RCC 7860 (cell line): ENCODE measurements around the gene GRK1.
A peak's percentile ranks its signal among the peaks of the same experiment; 100 is the strongest.
"Not testable (repeated sequence)": the region's sequence is repeated elsewhere in the genome, so short reads cannot be mapped to it uniquely, and the experiment has no call there.

Experiments
- DNase-seq: peaks from one replicate; pipeline ENCODE4 v3.0.0-alpha.2; 2015; ENCODE audit warnings: low spot score
- FAIRE-seq: peaks from 2 replicates; lab custom pipeline; 2012; peaks lifted over from hg19 to GRCh38; lab: Jason Lieb, UNC

Gene GRK1

DNA sequence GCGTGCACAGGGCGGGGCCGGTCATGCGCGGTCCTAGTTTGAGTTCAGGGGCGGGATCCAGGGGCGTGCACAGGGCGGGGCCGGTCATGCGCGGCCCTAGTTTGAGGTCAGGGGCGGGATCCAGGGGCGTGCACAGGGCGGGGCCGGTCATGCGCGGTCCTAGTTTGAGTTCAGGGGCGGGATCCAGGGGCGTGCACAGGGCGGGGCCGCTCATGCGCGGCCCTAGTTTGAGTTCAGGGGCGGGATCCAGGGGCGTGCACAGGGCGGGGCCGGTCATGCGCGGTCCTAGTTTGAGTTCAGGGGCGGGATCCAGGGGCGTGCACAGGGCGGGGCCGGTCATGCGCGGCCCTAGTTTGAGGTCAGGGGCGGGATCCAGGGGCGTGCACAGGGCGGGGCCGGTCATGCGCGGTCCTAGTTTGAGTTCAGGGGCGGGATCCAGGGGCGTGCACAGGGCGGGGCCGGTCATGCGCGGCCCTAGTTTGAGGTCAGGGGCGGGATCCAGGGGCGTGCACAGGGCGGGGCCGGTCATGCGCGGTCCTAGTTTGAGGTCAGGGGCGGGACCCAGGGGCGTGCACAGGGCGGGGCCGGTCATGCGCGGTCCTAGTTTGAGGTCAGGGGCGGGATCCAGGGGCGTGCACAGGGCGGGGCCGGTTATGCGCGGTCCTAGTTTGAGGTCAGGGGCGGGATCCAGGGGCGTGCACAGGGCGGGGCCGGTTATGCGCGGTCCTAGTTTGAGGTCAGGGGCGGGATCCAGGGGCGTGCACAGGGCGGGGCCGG lies 58.5 kb downstream of the GRK1 start:
- FAIRE-seq, DNase-seq: not testable (repeated sequence)

DNA sequence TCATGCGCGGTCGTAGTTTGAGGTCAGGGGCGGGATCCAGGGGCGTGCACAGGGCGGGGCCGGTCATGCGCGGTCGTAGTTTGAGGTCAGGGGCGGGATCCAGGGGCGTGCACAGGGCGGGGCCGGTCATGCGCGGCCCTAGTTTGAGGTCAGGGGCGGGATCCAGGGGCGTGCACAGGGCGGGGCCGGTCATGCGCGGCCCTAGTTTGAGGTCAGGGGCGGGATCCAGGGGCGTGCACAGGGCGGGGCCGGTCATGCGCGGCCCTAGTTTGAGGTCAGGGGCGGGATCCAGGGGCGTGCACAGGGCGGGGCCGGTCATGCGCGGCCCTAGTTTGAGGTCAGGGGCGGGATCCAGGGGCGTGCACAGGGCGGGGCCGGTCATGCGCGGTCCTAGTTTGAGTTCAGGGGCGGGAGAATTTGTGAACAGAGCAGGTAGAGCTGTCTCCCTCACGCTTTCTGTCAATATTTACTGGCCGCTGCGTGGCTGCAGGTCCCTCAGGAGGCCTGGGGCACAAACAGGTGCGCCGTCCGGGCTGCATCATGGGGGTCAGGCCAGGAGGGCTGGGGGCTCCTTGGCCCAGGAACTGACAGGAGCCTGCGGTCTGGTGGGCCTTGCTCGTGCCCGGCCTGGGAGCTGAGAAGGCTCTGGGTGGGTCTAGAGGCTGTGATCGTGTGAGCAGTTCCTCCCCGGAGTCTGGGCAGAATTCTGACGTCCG lies 59.2 kb downstream of the GRK1 start:
- not testable (repeated sequence) for DNase-seq, FAIRE-seq

DNA sequence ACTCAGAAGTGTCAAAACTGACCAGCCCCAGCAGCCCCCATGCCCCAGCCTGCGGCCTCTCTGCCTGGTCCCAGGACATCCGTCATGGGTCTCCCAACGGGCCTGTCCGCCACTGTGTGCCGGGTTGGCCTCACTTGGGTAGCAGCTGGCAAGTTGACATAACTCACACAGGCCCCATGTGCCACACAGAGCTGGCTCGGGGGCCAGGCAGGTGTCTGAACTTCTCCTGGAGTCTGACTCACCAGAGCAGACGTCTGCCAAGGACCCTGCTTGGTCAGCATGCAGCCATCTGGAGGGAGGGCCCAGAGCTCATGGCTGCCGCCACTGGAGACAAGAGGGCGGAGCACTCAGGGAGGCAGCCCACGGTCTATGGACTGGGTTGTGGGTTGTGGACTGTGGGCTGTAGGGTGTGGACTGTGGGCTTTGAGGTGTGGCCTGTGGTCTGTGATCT lies 60.0 kb downstream of the GRK1 start:
- FAIRE-seq (no peak), DNase-seq (peak; percentile 28)

DNA sequence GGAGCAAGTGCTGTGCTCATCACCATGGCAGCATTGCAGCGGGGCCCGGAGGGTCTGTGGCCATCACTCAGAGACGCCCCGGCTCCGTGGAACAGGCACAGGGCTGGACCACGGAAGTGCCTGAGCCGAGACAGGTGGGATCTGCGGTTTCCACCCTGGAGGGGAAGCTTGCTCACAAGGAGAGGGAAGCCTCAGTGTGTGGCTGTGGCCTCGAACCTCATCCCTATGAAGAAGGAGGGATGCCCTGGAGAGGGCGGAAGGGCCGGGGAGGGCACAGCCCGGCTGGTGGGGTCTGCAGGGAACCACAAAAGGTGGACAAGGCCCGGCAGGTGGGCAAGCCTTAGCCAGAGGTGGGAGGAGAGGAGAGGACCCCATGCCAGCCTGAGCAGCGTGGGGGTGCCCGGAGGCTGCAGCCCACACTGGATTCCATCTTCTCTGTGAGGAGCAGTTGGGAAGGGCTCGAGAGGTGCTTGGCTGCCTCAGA lies 61.6 kb downstream of the GRK1 start:
- FAIRE-seq (no peak), DNase-seq (no peak)

DNA sequence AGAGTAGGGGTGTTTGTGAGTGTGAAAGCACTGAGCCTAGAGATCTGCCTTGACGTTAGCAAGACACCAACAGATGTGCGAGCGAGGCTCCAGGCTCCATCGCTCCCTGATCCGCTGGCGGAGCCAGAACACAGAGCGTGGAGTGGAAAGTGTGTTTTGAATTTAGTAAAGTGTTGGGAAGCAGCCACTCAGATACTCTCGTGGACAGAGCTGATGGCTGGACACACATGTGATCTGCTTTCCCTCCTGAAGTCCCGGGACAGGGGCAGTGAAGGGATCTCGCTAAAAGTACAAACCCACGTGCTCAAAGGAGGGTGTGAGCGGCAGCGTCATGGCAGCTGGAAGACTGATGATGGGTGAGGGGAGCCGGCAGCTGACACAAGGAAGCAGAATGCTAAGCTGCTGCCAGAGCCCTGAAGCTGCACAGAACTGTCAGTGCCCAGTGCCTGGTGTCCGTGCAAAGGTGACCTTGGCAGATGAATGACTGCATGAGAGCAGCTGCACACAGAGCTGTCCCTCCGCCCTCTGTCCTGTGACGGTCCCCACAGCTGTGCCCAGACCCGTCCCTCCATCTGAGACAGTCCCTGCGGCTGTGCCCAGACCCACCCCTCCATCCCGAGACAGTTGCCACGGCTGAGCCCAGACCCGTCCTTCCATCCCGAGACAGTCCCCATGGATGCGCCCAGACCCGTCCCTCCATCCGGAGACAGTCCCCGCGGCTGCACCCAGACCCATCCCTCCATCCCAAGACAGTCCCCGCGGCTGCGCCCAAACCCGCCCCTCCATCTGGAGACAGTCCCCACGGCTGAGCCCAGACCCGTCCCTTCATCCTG lies 62.4 kb downstream of the GRK1 start:
- FAIRE-seq (no peak), DNase-seq (no peak)

DNA sequence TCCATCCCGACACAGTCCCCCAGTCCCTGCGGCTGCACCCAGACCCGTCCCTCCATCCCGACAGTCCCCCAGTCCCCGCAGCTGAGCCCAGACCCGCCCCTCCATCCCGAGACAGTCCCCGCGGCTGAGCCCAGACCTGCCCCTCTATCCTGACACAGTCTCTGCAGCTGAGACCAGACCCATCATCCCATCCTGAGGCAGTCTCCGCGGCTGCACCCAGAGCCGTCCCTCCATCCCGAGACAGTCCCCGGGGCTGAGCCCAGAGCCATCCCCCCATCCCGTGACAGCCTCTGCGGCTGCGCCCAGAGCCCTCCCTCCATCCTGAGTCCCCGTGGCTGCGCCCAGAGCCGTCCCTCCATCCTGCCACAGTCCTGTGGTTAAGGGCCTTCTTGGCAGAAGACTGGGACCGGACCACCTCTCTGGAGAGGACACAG lies 63.3 kb downstream of the GRK1 start:
- DNase-seq (no peak), FAIRE-seq (no peak)

DNA sequence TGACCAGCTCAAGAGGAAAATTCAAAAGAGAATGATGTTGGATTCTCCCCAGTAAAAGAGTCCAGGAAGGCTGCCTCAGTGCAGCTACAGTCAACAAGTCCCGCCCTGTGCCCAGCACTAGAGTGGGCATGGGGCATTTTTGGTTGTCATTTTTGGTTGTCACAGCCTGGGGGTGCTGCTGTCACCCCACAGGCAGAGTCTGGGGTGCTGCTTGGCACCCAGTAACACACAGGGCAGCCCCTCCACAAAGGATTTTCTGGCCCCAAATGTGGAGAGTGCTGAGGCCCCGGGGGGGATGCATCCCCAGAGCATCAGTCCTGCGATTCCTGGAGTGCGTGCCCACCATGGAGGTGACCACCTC lies 63.8 kb downstream of the GRK1 start:
- DNase-seq (no peak), FAIRE-seq (no peak)

DNA sequence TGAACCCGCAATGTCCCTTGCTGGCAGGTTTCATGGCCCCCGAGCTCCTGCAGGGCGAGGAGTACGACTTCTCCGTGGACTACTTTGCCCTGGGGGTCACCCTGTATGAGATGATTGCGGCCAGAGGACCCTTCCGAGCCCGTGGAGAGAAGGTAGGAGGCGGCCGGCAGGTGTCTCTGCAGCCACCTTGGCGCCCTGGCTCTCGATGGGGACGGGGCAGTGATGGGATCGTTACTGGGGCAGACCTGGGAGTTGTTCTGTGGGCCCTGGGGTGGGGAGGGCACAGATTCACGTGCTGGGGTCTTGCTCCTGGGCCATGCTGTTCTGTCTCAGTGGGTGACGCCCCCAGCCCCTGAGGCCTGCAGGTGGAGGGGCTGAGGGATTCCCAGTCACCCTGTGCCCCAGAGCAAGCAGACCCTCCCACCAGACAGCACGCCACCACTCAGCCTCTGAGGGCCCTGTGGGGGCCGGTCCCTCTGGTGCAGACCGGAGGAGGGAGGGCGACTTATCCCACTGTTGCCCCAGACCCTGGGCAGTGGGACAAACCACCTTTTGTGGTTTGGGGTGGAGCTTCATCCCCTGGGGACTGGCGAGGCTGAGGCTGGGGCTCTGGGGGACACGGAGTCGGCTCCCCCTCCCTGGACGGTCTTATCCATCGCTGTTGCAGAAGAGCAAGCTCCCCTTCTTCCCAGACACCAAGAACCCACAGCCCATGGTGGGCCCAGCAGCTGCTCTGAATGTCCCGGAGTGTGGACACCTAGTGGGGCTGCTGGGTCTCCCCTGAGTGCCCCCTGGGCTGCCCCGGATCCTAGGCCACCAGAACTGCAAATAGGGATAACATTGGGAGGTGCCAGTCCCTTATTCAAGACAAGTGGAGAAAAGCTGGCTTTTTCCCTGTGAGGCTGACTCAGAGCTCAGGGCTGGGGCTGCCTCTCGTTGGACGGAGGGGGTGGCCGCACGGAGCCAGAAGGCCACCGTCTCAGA lies 64.5 kb downstream of the GRK1 start:
- FAIRE-seq (no peak), DNase-seq (no peak)

DNA sequence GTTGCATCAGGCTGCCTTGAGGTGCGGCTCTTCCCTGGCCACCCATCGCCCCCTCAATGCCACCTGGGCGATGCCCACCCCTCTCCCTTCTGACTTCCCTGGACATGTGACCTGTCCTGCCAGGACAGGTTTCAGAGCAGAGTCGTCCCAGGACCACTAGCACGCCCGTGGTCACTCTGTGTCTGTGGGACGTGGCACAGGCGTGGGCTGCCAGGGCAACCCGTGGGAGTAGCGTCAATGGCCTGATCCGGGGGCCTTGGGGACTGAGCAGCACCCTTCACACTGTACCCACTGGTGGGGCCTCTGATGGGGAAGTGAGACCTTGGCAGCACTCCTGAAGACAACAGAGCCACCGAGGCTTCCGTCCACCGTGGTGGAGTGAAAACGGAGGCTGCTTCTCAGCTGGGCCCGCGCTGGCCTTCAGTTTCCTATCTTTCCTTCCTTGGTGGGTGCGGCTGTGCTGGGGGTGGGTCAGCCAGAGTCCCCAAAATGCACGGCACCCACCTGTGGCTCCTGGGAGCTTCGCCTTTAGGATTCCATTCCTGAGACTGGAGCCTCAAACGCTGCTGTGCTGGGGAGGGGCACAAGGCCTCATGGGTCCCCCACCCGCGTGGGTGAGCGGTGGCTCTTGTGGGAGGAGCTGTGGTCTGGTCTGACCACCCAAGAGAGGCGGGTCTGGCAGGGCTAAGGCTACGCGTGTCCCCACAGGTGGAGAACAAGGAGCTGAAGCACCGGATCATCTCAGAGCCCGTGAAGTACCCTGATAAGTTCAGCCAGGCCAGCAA lies 65.3 kb downstream of the GRK1 start:
- no peak for DNase-seq

DNA sequence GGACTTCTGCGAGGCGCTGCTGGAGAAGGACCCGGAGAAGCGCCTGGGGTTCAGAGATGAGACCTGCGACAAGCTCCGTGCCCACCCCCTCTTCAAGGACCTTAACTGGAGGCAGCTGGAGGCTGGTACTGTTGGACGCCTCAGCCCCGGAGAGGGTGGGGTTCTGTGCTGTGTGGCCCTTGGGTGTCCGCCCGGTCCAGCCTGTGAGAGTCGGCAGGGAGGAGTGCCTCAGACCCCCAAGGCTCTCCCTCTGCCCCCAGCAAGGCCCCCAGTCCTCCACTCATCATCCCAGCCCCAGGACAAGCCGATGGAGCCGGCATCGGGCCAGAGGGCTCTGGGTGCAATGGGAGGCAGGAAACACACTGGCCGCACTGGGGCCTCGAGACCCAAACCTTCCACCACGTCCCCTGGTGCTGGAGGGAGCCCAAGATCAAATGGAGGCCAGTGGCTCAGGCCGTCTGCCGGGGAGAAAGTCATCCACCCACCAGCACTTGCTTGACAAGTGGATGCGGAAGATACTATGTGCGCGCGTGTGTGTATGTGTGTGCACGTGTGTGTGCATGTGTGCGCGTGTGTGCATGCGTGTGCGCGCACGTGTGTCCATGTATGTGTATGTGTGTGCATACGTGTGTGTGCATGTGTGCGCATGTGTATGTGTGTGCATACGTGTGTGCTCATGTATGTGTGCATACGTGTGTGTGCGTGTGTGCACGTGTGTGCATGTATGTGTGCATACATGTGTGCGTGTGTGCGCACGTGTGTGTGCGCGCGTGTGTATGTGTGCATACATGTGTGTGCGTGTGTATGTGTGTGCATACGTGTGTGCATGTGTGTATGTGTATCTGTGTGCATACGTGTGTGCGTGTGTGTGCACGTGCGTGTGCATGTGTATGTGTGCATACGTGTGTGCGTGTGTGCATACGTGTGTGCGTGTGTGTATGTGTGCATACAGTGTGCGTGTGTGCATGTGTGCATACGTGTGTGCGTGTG lies 66.2 kb downstream of the GRK1 start:
- FAIRE-seq (no peak), DNase-seq (no peak)

More for the DNA sequence above, 65.3 kb downstream of the GRK1 start:
- FAIRE-seq, result no peak

DNA sequence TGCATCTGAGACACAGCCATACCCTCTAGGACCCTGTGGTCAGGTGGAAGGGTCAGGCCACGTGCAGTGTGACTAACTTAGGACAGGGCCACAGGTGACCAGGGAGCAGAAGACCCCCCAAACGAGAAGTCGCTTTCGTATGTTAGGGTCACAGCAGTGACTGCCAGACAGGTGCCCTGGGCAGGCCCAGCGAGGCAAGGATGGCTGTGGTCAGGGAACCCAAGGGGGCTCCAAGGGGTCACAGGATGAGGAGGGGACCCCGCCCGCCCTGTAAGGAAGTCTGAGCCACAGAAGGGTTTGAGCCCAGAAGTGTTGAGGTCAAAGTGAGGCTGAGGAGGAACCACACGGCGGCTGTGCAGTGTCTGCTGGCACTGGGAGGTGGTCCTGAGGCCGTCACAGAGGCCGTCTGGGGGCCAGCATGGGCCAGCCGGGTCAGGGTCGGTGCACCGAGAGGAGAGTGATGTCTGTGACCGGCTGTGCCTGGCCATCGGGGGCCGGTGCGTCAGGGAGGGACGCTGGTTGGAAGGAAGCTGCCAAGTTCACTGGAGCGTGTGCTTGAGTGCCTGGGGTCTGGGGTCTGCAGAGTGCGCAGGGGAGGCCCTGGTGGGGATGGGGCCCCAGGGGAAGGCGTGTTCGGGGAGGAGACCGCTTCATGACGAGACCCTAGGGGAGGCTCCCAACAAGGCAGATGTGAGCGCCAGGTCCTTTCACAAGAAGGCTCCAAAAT lies 67.2 kb downstream of the GRK1 start:
- FAIRE-seq, result no peak
- DNase-seq, result no peak

DNA sequence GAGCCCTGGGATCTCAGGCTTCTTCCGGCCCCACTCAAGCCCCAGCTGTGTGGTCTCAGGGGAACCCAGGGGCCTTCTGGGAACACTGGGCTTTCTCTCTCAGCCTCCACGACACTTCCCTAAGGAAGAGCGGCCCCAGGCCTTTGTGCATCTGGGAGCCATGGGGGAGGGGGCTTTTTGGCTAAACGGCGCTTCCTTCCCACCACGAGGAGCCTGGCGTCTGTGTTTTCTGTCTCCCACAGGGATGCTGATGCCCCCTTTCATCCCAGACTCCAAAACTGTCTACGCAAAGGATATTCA lies 67.8 kb downstream of the GRK1 start:
- FAIRE-seq, result no peak
- no peak for DNase-seq

DNA sequence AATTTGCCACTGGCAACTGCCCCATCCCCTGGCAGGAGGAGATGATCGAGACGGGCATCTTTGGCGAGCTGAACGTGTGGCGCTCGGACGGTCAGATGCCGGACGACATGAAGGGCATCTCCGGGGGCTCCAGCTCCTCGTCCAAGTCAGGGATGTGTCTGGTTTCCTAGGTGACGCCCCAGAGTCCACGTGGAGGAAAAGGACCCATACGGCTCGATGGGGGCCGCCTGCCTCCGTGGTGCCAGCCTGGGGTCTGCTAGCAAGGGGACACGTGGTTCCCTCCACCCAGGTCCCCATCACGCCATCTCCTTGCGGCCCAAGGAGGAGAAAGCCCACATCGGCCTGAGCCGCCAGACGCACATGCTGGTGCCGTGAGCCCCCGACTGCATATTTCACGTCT lies 68.2 kb downstream of the GRK1 start:
- FAIRE-seq, result no peak
- no peak for DNase-seq

DNA sequence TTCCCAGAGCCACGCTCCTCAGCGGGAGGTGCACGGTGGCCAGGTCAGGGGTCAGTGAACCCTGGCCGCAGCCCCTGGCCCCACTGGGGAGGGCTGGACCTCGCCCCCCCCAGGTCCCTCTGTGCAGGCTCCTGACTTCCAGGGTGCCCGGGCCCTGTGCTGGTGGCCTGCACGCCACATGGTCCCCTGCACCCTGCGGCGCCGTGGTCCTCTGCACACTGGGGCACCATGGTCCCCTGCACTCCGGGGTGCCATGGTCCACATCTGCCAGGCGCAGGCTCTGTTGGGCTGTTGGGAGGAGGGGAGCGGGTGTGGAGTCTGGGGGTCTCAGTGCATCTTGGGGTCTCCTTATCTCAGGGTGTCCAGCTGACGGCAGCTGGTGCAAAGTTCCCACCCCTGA lies 68.7 kb downstream of the GRK1 start:
- DNase-seq, result no peak
- FAIRE-seq, result no peak

DNA sequence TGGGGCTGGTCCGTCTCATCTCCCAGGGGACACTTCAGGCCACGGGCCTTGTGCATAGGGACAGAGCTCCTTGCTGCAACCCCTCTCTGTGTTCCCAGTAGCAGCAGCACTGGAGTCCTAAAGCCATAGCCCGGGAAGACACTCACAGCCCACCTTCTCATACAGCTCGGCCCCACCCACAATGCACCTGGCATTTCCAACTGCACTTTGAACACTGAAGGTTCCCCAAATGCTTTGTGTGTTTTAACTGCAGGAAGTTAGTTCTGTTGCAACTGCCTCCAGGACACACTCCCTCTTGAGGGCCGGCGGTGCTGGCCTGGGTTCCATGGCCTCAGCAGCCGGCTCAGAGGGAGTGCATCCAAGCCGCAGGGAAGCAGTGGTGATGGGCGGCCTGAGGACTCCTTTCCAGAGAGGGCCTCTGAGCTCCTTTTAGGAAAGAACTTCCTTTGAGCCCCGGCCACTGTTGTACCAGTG lies 69.3 kb downstream of the GRK1 start:
- no peak for DNase-seq
- FAIRE-seq, result no peak

DNA sequence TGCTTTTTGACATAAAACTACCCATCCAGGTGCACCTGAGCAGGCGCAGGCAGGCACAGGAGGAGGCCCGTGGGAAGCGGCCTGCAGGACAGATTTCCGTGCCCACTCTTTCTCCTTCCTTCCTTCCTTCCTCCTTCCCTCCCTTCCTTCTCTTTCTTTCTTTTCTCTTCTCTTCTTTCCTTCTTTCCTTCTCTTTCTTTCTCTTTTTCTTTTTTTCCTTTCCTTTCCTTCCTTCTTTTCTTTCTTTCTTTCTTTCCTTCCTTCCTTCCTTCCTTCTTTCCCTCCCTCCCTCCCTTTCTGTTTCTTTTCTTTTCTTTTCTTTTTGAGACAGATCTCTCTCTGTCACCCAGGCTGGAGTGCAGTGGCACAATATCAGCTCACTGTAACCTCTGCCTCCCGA lies 70.8 kb downstream of the GRK1 start:
- FAIRE-seq (no peak), DNase-seq (no peak)

DNA sequence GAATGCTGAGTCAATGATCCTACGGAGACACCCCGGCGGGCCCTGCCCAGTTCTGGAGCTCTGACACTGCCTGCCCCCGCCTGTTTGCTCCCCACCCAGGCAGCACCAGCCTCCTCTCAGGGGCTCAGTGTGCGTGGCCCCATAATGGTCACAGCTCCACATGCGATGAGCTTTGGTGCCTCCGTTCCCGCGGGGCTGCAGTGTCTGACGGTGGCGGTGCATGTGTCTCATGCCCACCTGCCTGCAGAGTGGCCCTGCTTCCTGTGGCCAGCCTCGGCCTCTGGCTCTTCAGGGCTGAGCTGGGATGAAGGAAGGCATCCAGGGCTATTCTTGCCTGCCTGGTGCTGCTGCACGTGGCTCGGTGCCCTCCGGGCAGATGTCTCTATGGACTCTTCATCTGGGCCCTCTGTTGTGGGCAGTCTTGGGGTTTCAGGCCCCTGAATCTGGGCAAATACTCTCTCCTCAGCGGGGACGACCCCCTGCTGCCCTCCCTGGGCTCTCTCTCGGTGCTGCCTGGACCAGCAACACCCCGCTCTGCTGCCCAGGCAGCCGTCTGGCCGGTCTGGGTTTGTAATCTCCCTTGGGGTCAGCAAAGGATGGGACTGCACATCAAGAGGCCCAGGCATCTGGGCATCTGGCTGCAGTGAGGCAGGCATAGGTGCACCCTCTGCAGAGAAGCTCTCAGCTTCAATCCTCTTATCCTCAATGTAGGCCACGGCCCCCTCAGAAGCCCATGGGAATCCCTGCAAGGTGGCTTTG lies 72.7 kb downstream of the GRK1 start:
- no peak for FAIRE-seq
- DNase-seq, result no peak
